Endometrial microvascular endothelial cells (primary cell): ENCODE measurements around the gene GOLGA8G. TPM values are rescaled to one million over a fixed set of nuclear protein-coding genes. Genes with fewer than 3 reads are reported as not detected.
"Not testable (repeated sequence)": the region's sequence is repeated elsewhere in the genome, so short reads cannot be mapped to it uniquely, and the experiment has no call there.

Source experiments
- in situ Hi-C: cut with HindIII; loops from 2 replicates; pipeline ENCODE4 v1.10.0; 2017; ENCODE audit warnings: low sequenced_read_pairs, low pct_unique_long_range_greater_than_20kb; ENCODE audit errors: inconsistent ontology term
- total RNA-seq: library from RNA; depleted of rRNA; stranded (reverse); fragments of >200 nt; gene quantifications from one replicate; pipeline ENCODE4 v1.2.3, GENCODE V29; 2015; ENCODE audit errors: inconsistent ontology term

The GOLGA8G gene, protein sequence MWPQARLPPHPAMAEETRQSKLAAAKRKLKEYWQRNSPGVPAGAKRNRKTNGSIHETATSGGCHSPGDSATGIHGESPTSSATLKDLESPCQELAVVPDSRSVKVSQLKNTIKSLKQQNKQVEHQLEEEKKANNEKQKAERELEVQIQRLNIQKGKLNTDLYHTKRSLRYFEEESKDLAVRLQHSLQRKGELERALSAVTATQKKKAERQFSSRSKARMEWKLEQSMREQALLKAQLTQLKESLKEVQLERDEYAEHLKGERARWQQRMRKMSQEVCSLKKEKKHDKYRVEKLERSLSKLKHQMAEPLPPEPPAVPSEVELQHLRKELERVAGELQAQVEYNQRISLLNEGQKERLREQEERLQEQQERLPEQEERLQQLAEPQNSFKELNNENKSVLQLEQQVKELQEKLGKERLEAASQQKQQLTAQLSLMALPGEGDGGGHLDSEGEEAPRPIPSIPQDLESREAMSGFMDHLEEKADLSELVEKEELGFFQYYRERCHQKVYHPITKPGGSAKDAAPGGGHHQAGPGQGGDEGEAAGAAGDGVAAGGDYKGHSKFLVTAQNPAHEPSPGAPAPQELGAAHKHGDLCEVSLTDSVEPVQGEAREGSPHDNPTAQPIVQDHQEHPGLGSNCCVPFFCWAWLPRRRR
- not detected for total RNA-seq

DNA sequence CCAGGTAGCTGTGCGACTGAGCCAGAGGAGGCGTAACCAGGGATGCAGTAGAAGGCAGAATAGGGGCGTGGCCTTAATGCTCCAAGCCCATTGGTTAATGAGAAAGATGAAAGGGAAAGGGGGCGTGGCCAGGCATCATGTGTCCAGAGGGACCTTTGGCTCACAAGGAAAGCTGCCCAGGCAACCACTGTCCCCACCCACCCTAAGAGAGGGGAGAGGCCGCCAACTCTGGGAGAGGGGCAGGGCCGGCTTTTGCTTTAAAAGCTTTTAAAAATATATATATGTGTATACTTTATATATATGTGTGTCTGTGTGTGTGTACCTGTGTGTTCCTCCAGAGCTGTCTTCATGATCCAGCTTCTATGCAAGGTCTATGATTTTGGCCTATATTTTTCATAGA is at the start of gene GOLGA8G:
Gene GOLGA8G, minus strand, starts transcription at position 18 of the 400 bp plus-strand sequence. CDS start 62 bp downstream, outside the sequence.
- in situ Hi-C loops: not testable (repeated sequence)

- in situ Hi-C loops: not testable (repeated sequence)
Observed at GRCh38 chr15:28573351-28573750, 40.6 kb upstream of the GOLGA8G start.

- in situ Hi-C loops: not testable (repeated sequence)
Observed at GRCh38 chr15:28553268-28553667, 20.5 kb upstream of the GOLGA8G start, which contains the start of gene GOLGA6L25. Gene GOLGA6L25 (plus strand): TSS chr15:28553568. CDS start chr15:28553629, 61 bp downstream.

DNA sequence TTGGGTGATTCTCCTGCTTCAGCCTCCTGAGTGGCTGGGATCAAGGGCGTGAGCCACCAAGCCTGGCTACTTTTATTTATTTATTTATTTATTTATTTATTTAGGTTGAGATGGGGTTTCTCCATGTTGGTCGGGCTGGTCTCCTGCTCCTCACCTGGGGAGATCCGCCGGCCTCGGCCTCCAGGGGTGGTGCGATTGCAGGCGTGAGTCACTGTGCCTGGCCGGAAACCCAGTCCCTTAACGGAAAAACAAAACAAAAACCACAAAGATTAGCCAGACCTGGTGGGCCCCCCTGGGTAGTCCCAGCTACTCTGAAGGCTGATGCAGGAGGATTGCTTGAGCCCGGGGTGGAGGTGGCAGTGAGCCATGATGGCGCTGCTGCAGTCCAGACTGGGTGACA is 17.6 kb downstream of the GOLGA8G start:
- in situ Hi-C loops: not testable (repeated sequence)

DNA sequence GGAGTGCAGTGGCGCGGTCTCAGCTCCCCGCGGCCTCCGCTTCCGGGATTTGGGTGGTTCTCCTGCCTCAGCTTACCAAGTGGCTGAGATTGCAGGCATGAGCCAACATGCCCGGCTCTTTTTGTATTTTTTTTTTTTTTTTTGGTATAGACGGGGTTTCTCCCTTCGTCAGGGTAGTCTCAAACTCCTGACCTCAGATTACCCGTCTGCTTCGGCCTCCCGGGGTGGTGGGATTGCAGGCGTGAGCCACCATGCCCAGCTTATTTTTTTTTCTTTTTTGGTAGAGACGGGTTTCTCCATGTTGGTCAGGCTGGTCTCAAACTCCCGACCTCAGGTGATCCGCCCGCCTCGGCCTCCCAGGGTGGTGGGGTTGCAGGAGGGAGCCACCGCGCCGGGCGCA is 18.6 kb downstream of the GOLGA8G start:
- in situ Hi-C loops: not testable (repeated sequence)

DNA sequence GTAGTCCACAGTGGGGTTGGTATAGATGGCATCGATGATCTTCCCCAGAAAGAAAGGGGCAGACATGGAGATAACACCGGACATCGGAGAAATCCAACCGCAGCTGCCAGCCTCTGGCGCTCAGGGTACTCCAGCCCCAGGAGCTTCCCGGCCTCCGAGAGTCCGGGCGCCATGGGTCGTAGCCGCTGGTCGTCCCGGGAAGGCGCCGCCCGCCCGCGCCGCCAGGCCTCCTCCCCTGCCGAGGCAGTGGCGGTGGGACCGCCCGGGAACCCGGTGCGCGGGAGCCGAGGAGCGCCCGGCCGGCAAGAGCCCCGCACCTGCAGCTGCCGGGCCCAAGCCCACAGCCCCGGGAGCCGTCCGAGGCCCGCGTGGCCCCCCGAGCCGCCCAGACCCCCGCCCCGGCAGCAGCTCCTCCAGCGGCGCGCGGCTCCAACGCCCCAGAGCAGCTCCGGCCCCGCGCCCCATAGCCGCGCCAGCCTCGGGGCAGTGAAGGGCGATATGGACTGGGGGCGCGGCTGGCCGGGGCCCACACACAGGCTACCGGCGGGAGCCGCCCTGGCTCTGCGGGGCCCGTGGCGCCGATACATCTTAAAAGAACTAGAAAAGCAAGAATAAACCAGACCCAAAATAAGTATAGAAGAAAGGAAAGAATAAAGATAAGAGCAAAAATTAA is 24.4 kb downstream of the GOLGA8G start:
- in situ Hi-C loops: not testable (repeated sequence)

DNA sequence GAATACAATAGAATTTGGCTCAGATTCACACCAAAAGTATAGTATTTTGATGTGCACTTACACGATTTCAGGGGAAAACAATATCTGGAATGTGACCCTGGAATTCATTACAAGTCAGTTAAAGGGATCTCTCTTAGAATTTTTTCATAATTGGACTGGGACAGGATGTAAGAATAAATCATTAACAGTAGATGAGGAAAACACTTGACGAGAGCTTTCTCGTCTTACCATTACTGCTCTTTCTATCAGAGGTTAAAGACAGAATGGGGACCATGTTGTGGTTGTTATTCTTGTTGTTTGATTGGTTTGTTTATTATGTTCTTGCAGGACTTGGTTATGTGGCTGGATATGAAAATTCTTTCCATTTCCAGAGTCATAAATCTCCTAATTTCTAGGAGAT is 51.4 kb downstream of the GOLGA8G start:
- in situ Hi-C loops: not testable (repeated sequence)

Other genes starting within 250 kb of the GOLGA8G start
- gene HERC2, start 210.8 kb downstream of the GOLGA8G start, total RNA-seq: 83.4 TPM
- gene GOLGA6L24, start 174.9 kb downstream of the GOLGA8G start, total RNA-seq: not detected
- gene GOLGA8F, start 154.3 kb downstream of the GOLGA8G start, total RNA-seq: not detected
- not detected for gene GOLGA6L25, start 20.6 kb upstream of the GOLGA8G start, total RNA-seq
- gene GOLGA8M, start 179.4 kb upstream of the GOLGA8G start, total RNA-seq: 0.09 TPM